MM.1S (cell line): ENCODE data around the gene AZI2.

Experiments used
- EZH2 ChIP-seq: fragments of 300-600 bp; sonication (generic); optimal IDR thresholded peaks from 2 replicates; pipeline ENCODE3; 2017; ENCODE audit warnings: low read depth, mild to moderate bottlenecking, antibody characterized with exemption, low read length, mixed read lengths
- TF ChIP-seq, protein P1 (sequence below): fragments of 300-600 bp; sonication (generic); IDR thresholded peaks from 2 replicates; pipeline ENCODE4 v1.5.1; 2016; ENCODE audit warnings: antibody characterized with exemption, low read length, mixed read lengths

DNA sequence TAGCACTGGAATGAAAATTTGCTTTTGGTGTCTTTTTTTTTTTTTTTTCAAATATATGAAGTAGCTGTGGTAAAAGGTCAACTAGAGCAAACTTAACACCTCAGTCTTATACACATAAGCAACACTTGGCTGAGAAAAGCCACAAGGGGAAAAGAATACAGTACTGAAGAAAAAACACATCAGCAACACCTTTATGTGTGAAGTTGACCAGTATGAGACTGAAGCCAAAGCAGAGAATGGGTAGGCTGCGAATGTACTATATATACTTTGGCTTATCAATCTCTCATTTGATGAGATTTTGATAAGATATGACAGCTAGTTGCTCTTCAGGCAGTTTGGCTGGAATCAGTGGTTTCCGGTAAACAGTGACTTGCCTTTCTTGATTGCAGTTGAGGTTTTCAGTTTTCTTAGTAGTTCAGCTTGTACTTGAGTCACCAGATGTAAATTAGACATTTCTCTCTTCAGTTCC lies 22.1 kb downstream of the AZI2 start:
- TF ChIP-seq, protein P1, sequence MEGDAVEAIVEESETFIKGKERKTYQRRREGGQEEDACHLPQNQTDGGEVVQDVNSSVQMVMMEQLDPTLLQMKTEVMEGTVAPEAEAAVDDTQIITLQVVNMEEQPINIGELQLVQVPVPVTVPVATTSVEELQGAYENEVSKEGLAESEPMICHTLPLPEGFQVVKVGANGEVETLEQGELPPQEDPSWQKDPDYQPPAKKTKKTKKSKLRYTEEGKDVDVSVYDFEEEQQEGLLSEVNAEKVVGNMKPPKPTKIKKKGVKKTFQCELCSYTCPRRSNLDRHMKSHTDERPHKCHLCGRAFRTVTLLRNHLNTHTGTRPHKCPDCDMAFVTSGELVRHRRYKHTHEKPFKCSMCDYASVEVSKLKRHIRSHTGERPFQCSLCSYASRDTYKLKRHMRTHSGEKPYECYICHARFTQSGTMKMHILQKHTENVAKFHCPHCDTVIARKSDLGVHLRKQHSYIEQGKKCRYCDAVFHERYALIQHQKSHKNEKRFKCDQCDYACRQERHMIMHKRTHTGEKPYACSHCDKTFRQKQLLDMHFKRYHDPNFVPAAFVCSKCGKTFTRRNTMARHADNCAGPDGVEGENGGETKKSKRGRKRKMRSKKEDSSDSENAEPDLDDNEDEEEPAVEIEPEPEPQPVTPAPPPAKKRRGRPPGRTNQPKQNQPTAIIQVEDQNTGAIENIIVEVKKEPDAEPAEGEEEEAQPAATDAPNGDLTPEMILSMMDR = no peak
- TF ChIP-seq EZH2 = no peak
